GM13976 (cell line): Measurements from ENCODE around the gene TTLL7.

Source experiments
- DNase-seq: peaks from one replicate; pipeline ENCODE4 v3.0.0; 2012; ENCODE audit warnings: low spot score
- in situ Hi-C: fragments of 300-500 bp; cut with MboI; formaldehyde crosslinking; loops from one replicate; pipeline ENCODE4 v1.12.0; 2022; ENCODE audit warnings: low sequenced_read_pairs, mixed read lengths, inconsistent platforms; ENCODE audit not compliant: unreplicated experiment
- TF ChIP-seq, protein P1 (sequence below): IDR thresholded peaks from 2 replicates; pipeline ENCODE4 v1.5.1; 2012; ENCODE audit warnings: borderline replicate concordance, mild to moderate bottlenecking; ENCODE audit not compliant: insufficient read depth; ENCODE audit errors: extremely low read depth, missing control alignments, control extremely low read depth

The TTLL7 gene

DNA sequence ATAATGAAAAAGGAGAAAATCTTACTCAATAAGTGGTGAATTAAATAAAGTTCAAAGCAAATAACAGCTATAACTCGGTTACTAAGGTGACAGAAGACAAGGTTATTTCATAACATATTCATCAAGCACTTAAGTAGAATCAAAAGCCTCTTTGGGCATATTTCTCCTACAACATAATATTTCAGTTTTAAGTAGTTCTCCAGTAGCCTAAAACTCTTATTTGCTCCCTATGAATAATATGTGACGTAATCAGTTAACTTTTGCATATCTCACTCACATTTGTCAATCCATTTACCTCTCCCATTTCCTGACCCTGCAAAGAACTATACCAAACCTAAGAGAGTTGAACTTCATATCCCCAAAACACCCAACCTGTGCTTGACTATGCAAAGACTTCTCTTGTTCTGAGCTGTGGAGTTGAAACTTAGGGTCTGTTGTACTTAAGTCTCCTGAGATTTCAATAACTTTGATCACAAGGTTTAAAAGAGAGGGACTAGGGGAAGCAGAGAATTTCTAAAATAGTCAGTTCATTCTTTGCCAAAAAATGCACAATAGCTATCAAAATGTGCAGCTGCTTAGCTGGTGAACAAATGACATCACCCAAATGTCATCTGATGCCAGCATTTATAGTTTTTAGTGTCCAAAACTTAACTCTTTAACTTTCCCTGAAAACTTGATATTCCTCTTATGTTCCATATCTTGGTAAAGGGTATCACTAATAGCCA, 37.2 kb downstream of the TTLL7 start:
- TF ChIP-seq, protein P1, sequence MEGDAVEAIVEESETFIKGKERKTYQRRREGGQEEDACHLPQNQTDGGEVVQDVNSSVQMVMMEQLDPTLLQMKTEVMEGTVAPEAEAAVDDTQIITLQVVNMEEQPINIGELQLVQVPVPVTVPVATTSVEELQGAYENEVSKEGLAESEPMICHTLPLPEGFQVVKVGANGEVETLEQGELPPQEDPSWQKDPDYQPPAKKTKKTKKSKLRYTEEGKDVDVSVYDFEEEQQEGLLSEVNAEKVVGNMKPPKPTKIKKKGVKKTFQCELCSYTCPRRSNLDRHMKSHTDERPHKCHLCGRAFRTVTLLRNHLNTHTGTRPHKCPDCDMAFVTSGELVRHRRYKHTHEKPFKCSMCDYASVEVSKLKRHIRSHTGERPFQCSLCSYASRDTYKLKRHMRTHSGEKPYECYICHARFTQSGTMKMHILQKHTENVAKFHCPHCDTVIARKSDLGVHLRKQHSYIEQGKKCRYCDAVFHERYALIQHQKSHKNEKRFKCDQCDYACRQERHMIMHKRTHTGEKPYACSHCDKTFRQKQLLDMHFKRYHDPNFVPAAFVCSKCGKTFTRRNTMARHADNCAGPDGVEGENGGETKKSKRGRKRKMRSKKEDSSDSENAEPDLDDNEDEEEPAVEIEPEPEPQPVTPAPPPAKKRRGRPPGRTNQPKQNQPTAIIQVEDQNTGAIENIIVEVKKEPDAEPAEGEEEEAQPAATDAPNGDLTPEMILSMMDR = no peak
- no peak for DNase-seq
- in situ Hi-C loops = no loop called here

DNA sequence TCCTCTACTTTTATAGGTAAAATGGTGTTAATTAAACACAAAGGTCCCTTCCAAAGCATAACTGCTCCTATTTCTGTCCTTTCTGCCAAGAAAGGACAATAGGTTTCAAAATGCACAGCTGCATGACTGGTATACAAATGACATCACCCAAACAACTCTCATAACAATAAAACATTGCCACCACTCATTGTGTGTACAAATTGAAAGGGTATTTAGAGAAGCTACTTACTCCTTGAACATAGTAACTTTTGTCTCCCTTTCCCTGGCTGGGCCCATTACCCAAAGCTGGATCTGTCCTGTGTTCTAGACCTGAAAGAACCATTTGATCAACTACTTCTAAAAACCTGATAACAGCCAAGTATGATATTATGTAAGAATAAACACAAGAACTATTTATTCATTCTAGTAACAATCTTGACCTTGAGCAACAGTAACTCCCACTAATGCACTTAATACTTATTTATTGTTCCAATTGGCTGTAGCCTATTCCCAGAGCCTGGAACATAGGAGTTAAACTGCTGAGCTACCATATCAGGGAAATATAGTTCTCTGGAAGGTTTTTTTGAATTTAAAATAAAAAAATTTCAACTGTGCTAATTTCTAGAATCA, 38.2 kb downstream of the TTLL7 start:
- TF ChIP-seq, protein P1 = no peak
- DNase-seq = no peak
- in situ Hi-C loops = no loop called here

- DNase-seq = no peak
- in situ Hi-C loops = no loop called here
- TF ChIP-seq, protein P1 = no peak
Measured at GRCh38 chr1:83959824-83960498, 39.0 kb downstream of the TTLL7 start.

- DNase-seq = no peak
- TF ChIP-seq, protein P1 = no peak
- in situ Hi-C loops = no loop called here
Measured at GRCh38 chr1:83958704-83959103, 40.2 kb downstream of the TTLL7 start.

DNA sequence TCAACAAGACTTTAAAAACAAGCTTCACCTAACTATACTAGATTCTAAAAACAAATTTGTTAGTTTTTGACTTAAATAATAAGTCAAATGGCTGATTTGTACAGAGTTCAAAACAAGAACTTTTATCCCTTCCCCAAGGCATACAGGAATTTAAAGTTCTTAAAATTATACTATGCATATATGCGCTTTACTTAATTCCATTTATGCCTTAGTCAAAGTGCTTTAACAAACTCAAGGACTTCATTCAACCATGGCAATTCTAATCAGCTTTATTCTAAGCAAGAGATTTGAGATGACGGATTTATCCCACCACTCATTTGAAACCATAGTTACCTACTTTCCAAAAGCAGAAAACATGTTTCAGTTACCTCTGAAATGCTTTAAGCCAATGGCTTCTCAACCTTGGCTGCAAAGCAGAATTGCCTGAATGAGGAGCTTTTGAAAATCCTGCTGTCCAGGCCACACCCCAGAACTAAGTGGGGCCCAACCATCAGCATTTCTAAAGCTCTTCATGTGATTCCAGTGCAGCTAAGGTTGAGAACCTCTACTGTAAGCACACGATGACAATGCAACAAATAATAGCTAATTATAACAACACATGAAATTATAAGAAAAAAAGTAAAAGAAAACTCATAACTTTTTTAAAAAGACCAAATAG, 44.6 kb downstream of the TTLL7 start:
- no peak for DNase-seq
- TF ChIP-seq, protein P1 = no peak
- in situ Hi-C loops = no loop called here

DNA sequence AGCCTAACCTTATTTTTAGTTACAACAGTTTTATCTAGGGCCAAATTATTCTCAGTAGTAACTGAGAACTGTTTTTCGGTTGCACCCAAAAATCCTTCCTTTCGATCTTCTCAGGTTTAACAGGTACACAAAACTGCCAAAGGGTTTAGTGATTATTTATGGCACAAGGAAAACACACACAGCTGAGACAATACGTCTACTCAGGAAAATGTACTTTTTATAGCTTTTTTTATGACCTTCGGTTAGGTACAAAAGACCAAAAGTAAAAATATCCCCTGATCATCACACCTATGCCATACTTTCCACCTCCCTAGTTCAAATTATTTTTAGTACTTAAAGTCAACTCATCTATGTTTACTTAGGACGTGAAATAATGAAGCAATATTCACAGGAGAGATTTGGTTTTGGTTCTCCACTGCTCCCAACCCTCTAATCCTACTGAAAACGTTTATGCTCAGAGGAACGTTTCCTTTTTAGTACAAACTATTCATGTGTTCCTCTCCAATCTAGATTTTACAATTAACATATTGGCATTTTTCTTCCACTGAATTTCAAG, 48.7 kb downstream of the TTLL7 start:
- no peak for DNase-seq
- in situ Hi-C loops = no loop called here
- TF ChIP-seq, protein P1 = no peak
